Measurements from ENCODE around the gene WDTC1. TPM values are rescaled to one million over a fixed set of nuclear protein-coding genes. Genes with fewer than 3 reads are reported as not detected.
A peak's percentile ranks its signal among the peaks of the same experiment; 100 is the strongest.

WDTC1 gene
- total RNA-seq, 1 experiment from 2014 or later = 20.1 TPM

DNA sequence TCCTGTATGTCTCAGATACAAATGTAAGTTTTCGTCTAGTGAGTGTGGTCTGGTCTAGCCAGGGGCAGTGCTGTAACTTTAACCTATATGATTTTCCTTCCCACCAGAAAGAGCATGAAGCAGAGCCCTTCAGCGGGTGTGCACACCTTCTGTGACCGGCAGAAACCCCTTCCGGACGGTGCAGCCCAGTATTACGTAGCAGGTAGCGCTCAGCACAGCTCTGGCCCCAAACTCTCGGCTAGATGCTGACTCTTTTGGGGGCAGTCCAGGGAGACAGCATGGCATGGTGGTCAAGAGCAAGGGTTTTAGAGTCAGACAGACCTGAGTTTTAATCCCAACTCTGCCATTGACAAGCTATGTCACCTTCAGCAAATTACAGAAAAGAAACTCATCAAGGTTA is 59.5 kb downstream of the WDTC1 start:
- H3K27me3 Mint-ChIP-seq (ENCODE audit: low read depth) = no peaks in the 10 kb centered on the region
- H3K27ac Mint-ChIP-seq = no peak overlapping the region; the same call in 1 of the 2 replicates
- TF ChIP-seq RORB (CRISPR knock-in tag; IDR thresholded peaks at IDR 0.05) = no peak
- no peak for TF ChIP-seq ELF4 (CRISPR knock-in tag; IDR thresholded peaks at IDR 0.05; ENCODE audit: low read depth)
- TF ChIP-seq, protein P1, sequence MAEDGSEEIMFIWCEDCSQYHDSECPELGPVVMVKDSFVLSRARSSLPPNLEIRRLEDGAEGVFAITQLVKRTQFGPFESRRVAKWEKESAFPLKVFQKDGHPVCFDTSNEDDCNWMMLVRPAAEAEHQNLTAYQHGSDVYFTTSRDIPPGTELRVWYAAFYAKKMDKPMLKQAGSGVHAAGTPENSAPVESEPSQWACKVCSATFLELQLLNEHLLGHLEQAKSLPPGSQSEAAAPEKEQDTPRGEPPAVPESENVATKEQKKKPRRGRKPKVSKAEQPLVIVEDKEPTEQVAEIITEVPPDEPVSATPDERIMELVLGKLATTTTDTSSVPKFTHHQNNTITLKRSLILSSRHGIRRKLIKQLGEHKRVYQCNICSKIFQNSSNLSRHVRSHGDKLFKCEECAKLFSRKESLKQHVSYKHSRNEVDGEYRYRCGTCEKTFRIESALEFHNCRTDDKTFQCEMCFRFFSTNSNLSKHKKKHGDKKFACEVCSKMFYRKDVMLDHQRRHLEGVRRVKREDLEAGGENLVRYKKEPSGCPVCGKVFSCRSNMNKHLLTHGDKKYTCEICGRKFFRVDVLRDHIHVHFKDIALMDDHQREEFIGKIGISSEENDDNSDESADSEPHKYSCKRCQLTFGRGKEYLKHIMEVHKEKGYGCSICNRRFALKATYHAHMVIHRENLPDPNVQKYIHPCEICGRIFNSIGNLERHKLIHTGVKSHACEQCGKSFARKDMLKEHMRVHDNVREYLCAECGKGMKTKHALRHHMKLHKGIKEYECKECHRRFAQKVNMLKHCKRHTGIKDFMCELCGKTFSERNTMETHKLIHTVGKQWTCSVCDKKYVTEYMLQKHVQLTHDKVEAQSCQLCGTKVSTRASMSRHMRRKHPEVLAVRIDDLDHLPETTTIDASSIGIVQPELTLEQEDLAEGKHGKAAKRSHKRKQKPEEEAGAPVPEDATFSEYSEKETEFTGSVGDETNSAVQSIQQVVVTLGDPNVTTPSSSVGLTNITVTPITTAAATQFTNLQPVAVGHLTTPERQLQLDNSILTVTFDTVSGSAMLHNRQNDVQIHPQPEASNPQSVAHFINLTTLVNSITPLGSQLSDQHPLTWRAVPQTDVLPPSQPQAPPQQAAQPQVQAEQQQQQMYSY (CRISPR knock-in tag; IDR thresholded peaks at IDR 0.05) = no peak
- no peak for TF ChIP-seq ZNF396 (CRISPR knock-in tag; IDR thresholded peaks at IDR 0.05; ENCODE audit: borderline replicate concordance)
- no peak for TF ChIP-seq SMAD4 (CRISPR knock-in tag; IDR thresholded peaks at IDR 0.05)
- no peak for TF ChIP-seq NR2C2 (CRISPR knock-in tag; IDR thresholded peaks at IDR 0.05)
- no peak for TF ChIP-seq ATF1 (CRISPR knock-in tag; IDR thresholded peaks at IDR 0.05)
- no peak for TF ChIP-seq MXD4 (CRISPR knock-in tag; IDR thresholded peaks at IDR 0.05; ENCODE audit: borderline replicate concordance)
- TF ChIP-seq, protein P2, sequence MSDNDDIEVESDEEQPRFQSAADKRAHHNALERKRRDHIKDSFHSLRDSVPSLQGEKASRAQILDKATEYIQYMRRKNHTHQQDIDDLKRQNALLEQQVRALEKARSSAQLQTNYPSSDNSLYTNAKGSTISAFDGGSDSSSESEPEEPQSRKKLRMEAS (CRISPR knock-in tag; IDR thresholded peaks at IDR 0.05) = no peak
- TF ChIP-seq NFYB (CRISPR knock-in tag; conservative IDR thresholded peaks at IDR 0.05; ENCODE audit: low read depth) = no peak
- H3K4me3 Mint-ChIP-seq = no peak overlapping the region
- H3K4me1 Mint-ChIP-seq = no peaks in the 10 kb centered on the region; the same call in 1 of the 2 replicates
- DNase-seq (ENCODE audit: low spot score) (no peak), ATAC-seq (no peak)
- POLR2A ChIA-PET = no interaction called here
- H3K9me3 Mint-ChIP-seq = peaks cover 6% of the 10 kb centered on the region; the same call in 1 of the 2 replicates
- CTCF ChIA-PET = interaction anchor here (0.8 to 9.0 kb wide), 5 partner anchors 13 to 102 kb away, joined by 3 to 260 read pairs (median 15); partner anchors contain the start of genes CD164L2 and MAP3K6
- H3K36me3 Mint-ChIP-seq = peaks cover 10% of the 10 kb centered on the region

DNA sequence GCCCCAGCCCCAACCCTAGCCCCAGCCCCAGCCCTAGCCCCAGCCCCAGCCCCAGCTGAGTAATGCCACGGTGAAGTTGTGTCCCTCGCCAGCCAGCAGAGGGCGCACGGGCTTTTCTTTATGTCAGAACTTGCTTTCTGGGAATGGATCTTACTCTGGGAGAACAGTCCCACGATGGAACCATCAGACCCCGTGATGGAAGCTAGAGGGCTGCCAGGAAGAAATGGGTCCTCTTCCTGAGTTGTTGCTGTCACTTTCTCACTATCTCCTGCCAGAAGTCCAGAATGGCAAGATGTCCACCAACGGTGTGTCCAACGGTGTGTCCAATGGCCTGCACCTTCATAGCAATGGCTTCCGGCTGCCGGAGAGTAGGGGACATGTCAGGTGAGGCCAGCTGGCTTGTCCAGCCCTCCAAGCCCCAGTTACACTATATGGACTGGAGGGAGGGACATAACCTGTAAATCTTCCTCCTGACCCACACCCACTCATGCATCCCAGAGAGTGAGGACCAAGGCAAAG is 62.4 kb downstream of the WDTC1 start:
- POLR2A ChIA-PET = interaction anchor here (0.6 to 1.7 kb wide), 2 partner anchors 69 to 772 kb away, joined by 3 to 4 read pairs; no protein-coding TSS in a partner anchor
- Mint-ChIP-seq H3K27me3 (ENCODE audit: low read depth) (no peaks in the 10 kb centered on the region), H3K27ac (no peak overlapping the region), H3K4me3 (no peak overlapping the region), H3K9me3 (no peaks in the 10 kb centered on the region), H3K4me1 (peaks cover 18% of the 10 kb centered on the region), H3K36me3 (no peaks in the 10 kb centered on the region; the same call in 1 of the 2 replicates)
- TF ChIP-seq, protein P3, sequence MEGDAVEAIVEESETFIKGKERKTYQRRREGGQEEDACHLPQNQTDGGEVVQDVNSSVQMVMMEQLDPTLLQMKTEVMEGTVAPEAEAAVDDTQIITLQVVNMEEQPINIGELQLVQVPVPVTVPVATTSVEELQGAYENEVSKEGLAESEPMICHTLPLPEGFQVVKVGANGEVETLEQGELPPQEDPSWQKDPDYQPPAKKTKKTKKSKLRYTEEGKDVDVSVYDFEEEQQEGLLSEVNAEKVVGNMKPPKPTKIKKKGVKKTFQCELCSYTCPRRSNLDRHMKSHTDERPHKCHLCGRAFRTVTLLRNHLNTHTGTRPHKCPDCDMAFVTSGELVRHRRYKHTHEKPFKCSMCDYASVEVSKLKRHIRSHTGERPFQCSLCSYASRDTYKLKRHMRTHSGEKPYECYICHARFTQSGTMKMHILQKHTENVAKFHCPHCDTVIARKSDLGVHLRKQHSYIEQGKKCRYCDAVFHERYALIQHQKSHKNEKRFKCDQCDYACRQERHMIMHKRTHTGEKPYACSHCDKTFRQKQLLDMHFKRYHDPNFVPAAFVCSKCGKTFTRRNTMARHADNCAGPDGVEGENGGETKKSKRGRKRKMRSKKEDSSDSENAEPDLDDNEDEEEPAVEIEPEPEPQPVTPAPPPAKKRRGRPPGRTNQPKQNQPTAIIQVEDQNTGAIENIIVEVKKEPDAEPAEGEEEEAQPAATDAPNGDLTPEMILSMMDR (IDR thresholded peaks at IDR 0.05) = peak; percentile 75
- TF ChIP-seq CREM (CRISPR knock-in tag; IDR thresholded peaks at IDR 0.05) = no peak
- DNase-seq (ENCODE audit: low spot score) (peak; percentile 90), ATAC-seq (peak; percentile 54)
- CTCF ChIA-PET = interaction anchor here (0.5 to 9.0 kb wide), 91 partner anchors 9 to 429 kb away, joined by 3 to 260 read pairs (median 4); partner anchors contain the start of genes AHDC1, CD164L2, IFI6 and MAP3K6

DNA sequence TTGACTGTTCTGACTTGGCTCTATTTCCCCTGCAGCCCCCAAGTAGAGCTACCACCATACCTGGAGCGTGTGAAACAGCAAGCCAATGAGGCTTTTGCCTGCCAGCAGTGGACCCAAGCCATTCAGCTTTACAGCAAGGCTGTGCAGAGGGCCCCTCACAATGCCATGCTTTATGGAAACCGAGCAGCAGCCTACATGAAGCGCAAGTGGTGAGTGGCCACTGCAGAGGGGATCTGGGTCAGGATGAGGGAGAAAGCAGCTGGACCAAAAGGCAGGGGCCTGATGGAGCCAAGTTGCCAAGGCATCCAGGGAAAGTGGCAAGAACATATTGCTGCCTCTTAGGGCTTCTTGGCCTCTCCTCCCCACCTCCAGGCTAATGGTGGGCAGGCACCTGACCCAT is 63.5 kb downstream of the WDTC1 start:
- H3K4me1 Mint-ChIP-seq = peaks cover 22% of the 10 kb centered on the region
- ChIA-PET POLR2A (no interaction called here), CTCF (interaction anchor here (0.6 to 9.0 kb wide), 14 partner anchors 12 to 1567 kb away, joined by 3 to 260 read pairs (median 24); partner anchors contain the start of genes CD164L2 and MAP3K6)
- H3K27ac Mint-ChIP-seq = no peak overlapping the region
- no peaks in the 10 kb centered on the region for H3K9me3 Mint-ChIP-seq
- H3K27me3 Mint-ChIP-seq (ENCODE audit: low read depth) = no peaks in the 10 kb centered on the region
- no peak overlapping the region for H3K4me3 Mint-ChIP-seq
- DNase-seq (ENCODE audit: low spot score) = no peak
- H3K36me3 Mint-ChIP-seq = peaks cover 3% of the 10 kb centered on the region
- no peak for ATAC-seq
- TF ChIP-seq, protein P4, sequence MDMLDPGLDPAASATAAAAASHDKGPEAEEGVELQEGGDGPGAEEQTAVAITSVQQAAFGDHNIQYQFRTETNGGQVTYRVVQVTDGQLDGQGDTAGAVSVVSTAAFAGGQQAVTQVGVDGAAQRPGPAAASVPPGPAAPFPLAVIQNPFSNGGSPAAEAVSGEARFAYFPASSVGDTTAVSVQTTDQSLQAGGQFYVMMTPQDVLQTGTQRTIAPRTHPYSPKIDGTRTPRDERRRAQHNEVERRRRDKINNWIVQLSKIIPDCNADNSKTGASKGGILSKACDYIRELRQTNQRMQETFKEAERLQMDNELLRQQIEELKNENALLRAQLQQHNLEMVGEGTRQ (CRISPR knock-in tag; IDR thresholded peaks at IDR 0.05) = no peak
- TF ChIP-seq NFATC4 (CRISPR knock-in tag; IDR thresholded peaks at IDR 0.05) = no peak
